ENCODE measurements around the gene SLC25A22. TPM values are rescaled to one million over a fixed set of nuclear protein-coding genes. Genes with fewer than 3 reads are reported as not detected.

SLC25A22 gene
- total RNA-seq, 1 donor from 2014 or later, result 3.4 TPM

GRCh38 chr11:742156-742546, 55.9 kb downstream of the SLC25A22 start:
- intact Hi-C loops (cut with DNase I), result no loop called here
- DNase-seq, result no peak
- no peak for ATAC-seq (ENCODE audit: poor library complexity)

Other genes starting within 250 kb of the SLC25A22 start
- gene LMNTD2, start 237.5 kb downstream of the SLC25A22 start, total RNA-seq, result 0.22 TPM
- 4.4 TPM for gene RASSF7, start 237.3 kb downstream of the SLC25A22 start, total RNA-seq
- 16.5 TPM for gene PHRF1, start 221.8 kb downstream of the SLC25A22 start, total RNA-seq
- 7.5 TPM for gene IRF7, start 182.3 kb downstream of the SLC25A22 start, total RNA-seq
- not detected for gene CDHR5, start 173.3 kb downstream of the SLC25A22 start, total RNA-seq
- not detected for gene SCT, start 171.1 kb downstream of the SLC25A22 start, total RNA-seq
- not detected for gene DRD4, start 161.0 kb downstream of the SLC25A22 start, total RNA-seq
- 22.1 TPM for gene DEAF1, start 103.1 kb downstream of the SLC25A22 start, total RNA-seq
- 9.1 TPM for gene TMEM80, start 102.5 kb downstream of the SLC25A22 start, total RNA-seq
- gene EPS8L2, start 92.0 kb downstream of the SLC25A22 start, total RNA-seq, result 3.2 TPM
- gene TALDO1, start 50.8 kb downstream of the SLC25A22 start, total RNA-seq, result 90.1 TPM
- 17.4 TPM for gene GATD1, start 20.8 kb downstream of the SLC25A22 start, total RNA-seq
- gene CEND1, start 8.2 kb downstream of the SLC25A22 start, total RNA-seq, result 0.19 TPM
- gene PIDD1, start 7.0 kb upstream of the SLC25A22 start, total RNA-seq, result 7.3 TPM
- gene RPLP2, start 11.7 kb upstream of the SLC25A22 start, total RNA-seq, result 982 TPM
- gene PNPLA2, start 20.6 kb upstream of the SLC25A22 start, total RNA-seq, result 346 TPM
- gene CRACR2B, start 29.6 kb upstream of the SLC25A22 start, total RNA-seq, result 18.9 TPM
- gene CD151, start 34.7 kb upstream of the SLC25A22 start, total RNA-seq, result 405 TPM
- gene POLR2L, start 44.2 kb upstream of the SLC25A22 start, total RNA-seq, result 267 TPM
- 40.5 TPM for gene TSPAN4, start 44.6 kb upstream of the SLC25A22 start, total RNA-seq
- 48.3 TPM for gene CHID1, start 112.5 kb upstream of the SLC25A22 start, total RNA-seq
- gene AP2A2, start 127.6 kb upstream of the SLC25A22 start, total RNA-seq, result 53.5 TPM
- gene MUC6, start 238.4 kb upstream of the SLC25A22 start, total RNA-seq, result not detected